HepG2 (cell line): ENCODE results near the gene FGF3. TPM values are rescaled to one million over a fixed set of nuclear protein-coding genes. Genes with fewer than 3 reads are reported as not detected.

Experiments
- ATAC-seq: fragments of 200-7000 bp; cut with Tn5 transposase; 3 replicates; pipeline ENCODE4 v1.9.1; 2020; ENCODE audit warnings: mild to moderate bottlenecking, moderate library complexity
- BruUV-seq: library from RNA; stranded (reverse); fragments of 400-500 nt; replicated peaks from 2 replicates; lab custom pipeline; 2021; lab: Mats Ljungman, UMichigan
- CTCF ChIA-PET: fragments of 300-600 bp; formaldehyde crosslinking; extraction: SDS; loops from one replicate; lab custom pipeline; 2021; ENCODE audit warnings: low total read pairs, inconsistent platforms, low intra/inter-chr PET ratio; lab: Yijun Ruan, JAX
- POLR2A ChIA-PET: fragments of 350-600 bp; sonication (Branson Sonifier 250); formaldehyde crosslinking; loops from one replicate; lab custom pipeline; 2020; ENCODE audit warnings: antibody characterized with exemption, inconsistent platforms; lab: Yijun Ruan, JAX
- DNase-seq: peaks from one replicate; pipeline ENCODE4 v3.0.0-alpha.2; 2015; ENCODE audit warnings: low spot score
- FAIRE-seq: peaks from 3 replicates; lab custom pipeline; 2011; peaks lifted over from hg19 to GRCh38; lab: Jason Lieb, UNC
- H2AFZ ChIP-seq: one replicate; pipeline ENCODE4 v1.6.1; 2011; ENCODE audit warnings: low read length, inconsistent platforms
- H3K27ac ChIP-seq: fragments of 300-600 bp; 3 replicates; pipeline ENCODE4 v1.8.0; 2011; ENCODE audit warnings: mixed run types, mild to moderate bottlenecking, mixed read lengths, low read length, inconsistent platforms; ENCODE audit not compliant: insufficient read depth; ENCODE audit errors: extremely low read length
- H3K27me3 ChIP-seq, 2 experiments: fragments of 200-600 bp in 1 of 2; 2 replicates in 1 of 2; 3 replicates in 1 of 2; pipeline versions ENCODE4 v1.6.0 to v1.8.0; 2011; ENCODE audit warnings: low read length in 2 of 2, mild to moderate bottlenecking in 2 of 2, moderate library complexity in 2 of 2, inconsistent platforms in 1 of 2; ENCODE audit not compliant: insufficient read depth in 2 of 2, control insufficient read depth in 1 of 2
- H3K36me3 ChIP-seq, 2 experiments: fragments of 200-600 bp in 1 of 2; replicated peaks in 1 of 2; 2 replicates in 1 of 2; 3 replicates in 1 of 2; pipeline versions ENCODE4 v1.5.1 to v1.8.0; 2011; ENCODE audit warnings: low read length in 2 of 2, inconsistent platforms in 1 of 2; ENCODE audit not compliant: insufficient read depth in 2 of 2, control insufficient read depth in 1 of 2
- H3K4me1 ChIP-seq: 2 replicates; pipeline ENCODE4 v1.5.1; 2012; ENCODE audit warnings: low read length, inconsistent platforms; ENCODE audit not compliant: insufficient read depth
- H3K4me2 ChIP-seq: 2 replicates; pipeline ENCODE4 v1.6.0; 2011; ENCODE audit warnings: low read depth, low read length, inconsistent platforms
- H3K4me3 ChIP-seq, 3 experiments: fragments of 200-600 bp in 1 of 3; sonication (generic), shearing (Covaris generic) in 1 of 3; replicated peaks in 1 of 3; 2 replicates each; pipeline ENCODE4 v1.5.1; 2011 to 2016; ENCODE audit warnings: low read length in 3 of 3, inconsistent platforms in 2 of 3, low read depth in 2 of 3, mild to moderate bottlenecking in 2 of 3, control low read depth in 1 of 3, mixed read lengths in 1 of 3; ENCODE audit not compliant: insufficient read depth in 1 of 3
- H3K79me2 ChIP-seq: one replicate; pipeline ENCODE4 v1.6.1; 2011; ENCODE audit warnings: low read length, inconsistent platforms; ENCODE audit not compliant: insufficient read depth
- H3K9ac ChIP-seq: 2 replicates; pipeline ENCODE4 v1.6.0; 2011; ENCODE audit warnings: mild to moderate bottlenecking, low read depth, low read length, inconsistent platforms; ENCODE audit not compliant: insufficient read depth
- H3K9me3 ChIP-seq: 2 replicates; pipeline ENCODE4 v1.5.1; 2012; ENCODE audit warnings: mild to moderate bottlenecking, low read length
- H4K20me1 ChIP-seq: 2 replicates; pipeline ENCODE4 v1.6.0; 2011; ENCODE audit warnings: inconsistent platforms, mild to moderate bottlenecking, low read length, moderate library complexity; ENCODE audit not compliant: insufficient read depth
- ZNF768 ChIP-seq: sonication (generic); formaldehyde crosslinking; IDR thresholded peaks from 2 replicates; pipeline ENCODE4 v1.4.0; 2020; ENCODE audit warnings: missing genetic modification reagents
- WGBS: methylation state at CpG from one replicate; pipeline ENCODE4 v1.1.6; 2017; ENCODE audit warnings: low lambda C conversion rate; 5-methylcytosine and 5-hydroxymethylcytosine counted together
- in situ Hi-C: cut with HindIII; loops from 2 replicates; pipeline ENCODE4 v1.10.0; 2017; ENCODE audit warnings: low pct_unique_long_range_greater_than_20kb; ENCODE audit not compliant: extremely low pct_ligation_motif_present
- intact Hi-C: fragments of 100-400 bp; cut with micrococcal nuclease; formaldehyde crosslinking; loops from one replicate; pipeline ENCODE4 v1.10.0; 2022; ENCODE audit not compliant: unreplicated experiment
- polyA plus RNA-seq, 8 experiments: library from polyadenylated mRNA; depleted of rRNA in 3 of 8; stranded (reverse) in 7 of 8; unstranded in 1 of 8; fragments of >200 nt; fragmentation: Illumina TruSeq in 4 of 8; extraction: Trizol in 4 of 8; gene quantifications; 2 replicates each; pipeline versions ENCODE4 v1.2.1 to v1.2.3, GENCODE V29; 2011 to 2016; ENCODE audit warnings: low read depth in 4 of 8, missing spikeins in 1 of 8, mixed read lengths in 1 of 8; ENCODE audit not compliant: insufficient read depth in 1 of 8
- total RNA-seq, 5 experiments: library from RNA; depleted of rRNA; stranded (reverse); fragments of >200 nt; fragmentation: Illumina TruSeq; extraction: Trizol; gene quantifications; 2 replicates each; pipeline ENCODE4 v1.2.3, GENCODE V29; 2016; ENCODE audit warnings: low read depth in 1 of 5
- TF ChIP-seq, protein P1 (sequence below): sonication (generic); formaldehyde crosslinking; IDR thresholded peaks from 2 replicates; pipeline ENCODE4 v1.4.0; 2020; ENCODE audit warnings: missing genetic modification reagents

Gene FGF3
- total and polyA plus RNA-seq, 2 of the 13 experiments (the other 11 are each of a cell fraction or from before 2014, with no cell fraction given) = not detected

DNA sequence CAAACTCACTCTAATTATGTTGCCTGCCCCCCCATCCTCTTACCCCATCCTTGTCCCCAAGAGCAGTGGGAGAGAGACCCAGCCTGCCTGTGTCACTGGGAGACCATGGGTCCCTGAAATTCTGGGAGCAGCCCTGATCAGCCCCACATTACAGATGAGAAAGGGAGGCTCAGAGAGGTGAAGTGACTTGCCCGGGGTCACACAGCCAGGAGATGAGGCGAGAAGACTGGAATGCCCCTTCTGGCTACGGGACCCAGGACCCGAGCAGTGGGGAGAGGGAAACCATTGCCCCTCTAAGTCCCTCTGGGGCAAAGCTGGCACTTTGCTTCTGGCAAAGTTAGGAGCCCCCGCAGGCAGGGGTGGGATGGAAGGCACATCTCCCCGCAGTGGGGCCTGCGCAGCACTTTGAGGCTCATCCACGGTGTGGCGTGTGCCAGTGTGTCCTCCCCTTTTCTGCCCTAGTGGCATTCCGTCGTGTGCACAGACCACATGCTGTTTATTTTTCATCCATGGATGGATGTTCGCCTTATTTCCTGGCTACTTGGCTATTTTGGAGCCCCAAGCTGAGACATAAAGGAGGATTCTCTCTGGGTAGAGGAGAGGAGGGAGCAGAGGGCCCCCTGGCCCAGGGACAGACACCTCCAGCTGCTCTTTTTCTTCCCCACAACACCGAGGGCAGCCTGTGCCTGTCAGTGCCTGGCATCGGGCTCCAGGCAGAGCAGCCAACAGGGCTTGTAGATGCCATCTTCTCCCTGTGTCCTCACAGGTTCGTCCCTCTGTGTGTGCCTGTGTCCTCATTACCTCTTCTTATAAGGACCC is 3.7 kb upstream of the FGF3 start:
- BruUV-seq = no TSS peak
- in situ Hi-C loops = no loop called here
- ChIA-PET CTCF (no interaction called here), POLR2A (no interaction called here)
- H3K36me3 ChIP-seq = no peaks in the 10 kb centered on the region
- H4K20me1 ChIP-seq = no peaks in the 10 kb centered on the region
- peaks cover 8 to 58% of the 10 kb centered on the region in 2 experiments; a peak in 4 of 5 replicates for H3K27me3 ChIP-seq
- WGBS = 24% methylated on average over 4 of the region's 15 CpGs
- no peak for FAIRE-seq
- no peak overlapping the region for H2AFZ ChIP-seq
- no peak overlapping the region for H3K27ac ChIP-seq
- no peak for ATAC-seq
- intact Hi-C loops = no loop called here
- TF ChIP-seq, protein P1, sequence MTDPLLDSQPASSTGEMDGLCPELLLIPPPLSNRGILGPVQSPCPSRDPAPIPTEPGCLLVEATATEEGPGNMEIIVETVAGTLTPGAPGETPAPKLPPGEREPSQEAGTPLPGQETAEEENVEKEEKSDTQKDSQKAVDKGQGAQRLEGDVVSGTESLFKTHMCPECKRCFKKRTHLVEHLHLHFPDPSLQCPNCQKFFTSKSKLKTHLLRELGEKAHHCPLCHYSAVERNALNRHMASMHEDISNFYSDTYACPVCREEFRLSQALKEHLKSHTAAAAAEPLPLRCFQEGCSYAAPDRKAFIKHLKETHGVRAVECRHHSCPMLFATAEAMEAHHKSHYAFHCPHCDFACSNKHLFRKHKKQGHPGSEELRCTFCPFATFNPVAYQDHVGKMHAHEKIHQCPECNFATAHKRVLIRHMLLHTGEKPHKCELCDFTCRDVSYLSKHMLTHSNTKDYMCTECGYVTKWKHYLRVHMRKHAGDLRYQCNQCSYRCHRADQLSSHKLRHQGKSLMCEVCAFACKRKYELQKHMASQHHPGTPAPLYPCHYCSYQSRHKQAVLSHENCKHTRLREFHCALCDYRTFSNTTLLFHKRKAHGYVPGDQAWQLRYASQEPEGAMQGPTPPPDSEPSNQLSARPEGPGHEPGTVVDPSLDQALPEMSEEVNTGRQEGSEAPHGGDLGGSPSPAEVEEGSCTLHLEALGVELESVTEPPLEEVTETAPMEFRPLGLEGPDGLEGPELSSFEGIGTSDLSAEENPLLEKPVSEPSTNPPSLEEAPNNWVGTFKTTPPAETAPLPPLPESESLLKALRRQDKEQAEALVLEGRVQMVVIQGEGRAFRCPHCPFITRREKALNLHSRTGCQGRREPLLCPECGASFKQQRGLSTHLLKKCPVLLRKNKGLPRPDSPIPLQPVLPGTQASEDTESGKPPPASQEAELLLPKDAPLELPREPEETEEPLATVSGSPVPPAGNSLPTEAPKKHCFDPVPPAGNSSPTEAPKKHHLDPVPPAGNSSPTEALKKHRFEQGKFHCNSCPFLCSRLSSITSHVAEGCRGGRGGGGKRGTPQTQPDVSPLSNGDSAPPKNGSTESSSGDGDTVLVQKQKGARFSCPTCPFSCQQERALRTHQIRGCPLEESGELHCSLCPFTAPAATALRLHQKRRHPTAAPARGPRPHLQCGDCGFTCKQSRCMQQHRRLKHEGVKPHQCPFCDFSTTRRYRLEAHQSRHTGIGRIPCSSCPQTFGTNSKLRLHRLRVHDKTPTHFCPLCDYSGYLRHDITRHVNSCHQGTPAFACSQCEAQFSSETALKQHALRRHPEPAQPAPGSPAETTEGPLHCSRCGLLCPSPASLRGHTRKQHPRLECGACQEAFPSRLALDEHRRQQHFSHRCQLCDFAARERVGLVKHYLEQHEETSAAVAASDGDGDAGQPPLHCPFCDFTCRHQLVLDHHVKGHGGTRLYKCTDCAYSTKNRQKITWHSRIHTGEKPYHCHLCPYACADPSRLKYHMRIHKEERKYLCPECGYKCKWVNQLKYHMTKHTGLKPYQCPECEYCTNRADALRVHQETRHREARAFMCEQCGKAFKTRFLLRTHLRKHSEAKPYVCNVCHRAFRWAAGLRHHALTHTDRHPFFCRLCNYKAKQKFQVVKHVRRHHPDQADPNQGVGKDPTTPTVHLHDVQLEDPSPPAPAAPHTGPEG (CRISPR knock-in tag) = no peak
- TF ChIP-seq ZNF768 (CRISPR knock-in tag) = peak; percentile 90
- H3K79me2 ChIP-seq = no peaks in the 10 kb centered on the region
- H3K4me2 ChIP-seq = no peak overlapping the region
- no peak for DNase-seq
- no peak overlapping the region for H3K9ac ChIP-seq
- H3K4me1 ChIP-seq = 0 out of 2 replicates have a peak, but pooled peaks cover under 1% of the 10 kb centered on the region
- H3K9me3 ChIP-seq = no peaks in the 10 kb centered on the region
- no peak overlapping the region for H3K4me3 ChIP-seq
